Cerebellar cortex (tissue), 1 donor: ENCODE data around the gene MYL12B.
"Not testable (repeated sequence)": the region's sequence is repeated elsewhere in the genome, so short reads cannot be mapped to it uniquely, and the experiment has no call there.

Experiments
- DNase-seq: peaks from one replicate; pipeline ENCODE4 v3.0.0-alpha.2; 2015; ENCODE audit warnings: low spot score

The MYL12B gene

DNA sequence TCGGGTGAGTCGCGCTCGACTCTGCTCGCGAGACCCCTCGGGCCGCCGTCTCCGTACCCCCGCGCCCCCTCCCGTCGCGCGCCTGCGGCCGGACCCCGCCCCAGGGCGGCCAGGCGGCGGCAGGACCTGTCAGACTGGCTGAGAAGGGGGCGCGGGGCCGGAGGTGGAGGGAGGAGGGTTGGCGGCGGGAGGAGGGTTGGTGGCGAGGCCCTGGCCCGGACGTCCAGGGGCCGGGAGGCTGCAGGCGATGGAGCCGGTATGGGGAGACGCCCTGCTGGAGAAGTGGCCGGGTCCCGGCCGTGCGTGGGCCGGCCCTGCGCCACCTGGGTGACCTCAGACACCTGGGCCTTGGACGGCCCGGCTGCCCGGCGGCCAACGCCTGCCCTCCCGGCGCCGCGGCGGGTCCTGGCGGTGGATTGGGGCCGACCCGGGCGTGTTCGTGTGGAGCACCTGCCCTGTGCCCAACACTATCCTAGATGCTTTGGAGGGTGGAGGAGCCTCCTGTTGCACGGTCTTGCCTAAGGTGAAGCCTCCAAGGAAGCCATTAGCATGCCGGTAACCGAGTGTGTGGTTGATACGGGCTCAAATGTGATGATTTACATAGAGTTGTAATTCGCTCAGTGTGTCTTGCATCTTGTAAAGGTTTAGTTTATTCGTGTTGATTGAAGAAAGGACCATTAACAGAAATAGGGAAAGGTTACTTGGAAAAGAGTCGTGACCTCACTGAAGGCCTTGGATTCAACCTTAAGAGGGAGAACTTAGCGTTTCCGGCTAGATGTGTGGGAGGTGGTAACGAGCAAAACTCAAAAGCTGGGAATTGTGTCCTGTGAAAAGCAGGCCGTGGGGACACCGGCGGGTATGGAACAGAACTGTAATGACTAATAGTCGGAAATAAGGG lies 550 bp downstream of the MYL12B start:
- DNase-seq: no peak

DNA sequence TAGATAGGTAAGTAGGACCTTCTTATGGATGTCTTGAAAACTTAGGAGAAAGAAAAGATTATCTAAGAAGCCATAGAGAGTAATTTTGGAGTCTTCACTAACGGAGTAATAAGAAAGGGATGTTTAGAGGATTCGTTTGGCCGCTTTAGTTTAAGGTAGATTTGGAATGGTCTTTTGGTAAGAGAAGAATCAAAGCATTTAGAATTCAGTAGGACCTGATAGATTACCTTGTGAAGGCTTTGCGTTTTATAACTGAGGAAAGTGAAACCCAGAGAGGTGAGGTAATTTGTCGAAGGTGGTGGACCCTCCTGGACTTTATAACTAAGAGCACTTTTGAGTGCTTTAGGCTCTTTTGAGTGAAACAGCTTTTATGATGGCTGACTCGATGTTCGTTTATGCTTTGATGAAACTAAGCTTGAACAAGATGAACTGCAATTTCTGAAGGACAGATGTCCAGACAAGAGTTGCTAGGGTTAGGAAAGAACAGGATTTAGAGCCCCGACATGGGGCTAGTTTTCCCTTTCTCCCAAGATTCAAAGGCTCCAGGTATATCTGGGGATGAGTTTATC lies 1.3 kb downstream of the MYL12B start:
- no peak for DNase-seq

DNA sequence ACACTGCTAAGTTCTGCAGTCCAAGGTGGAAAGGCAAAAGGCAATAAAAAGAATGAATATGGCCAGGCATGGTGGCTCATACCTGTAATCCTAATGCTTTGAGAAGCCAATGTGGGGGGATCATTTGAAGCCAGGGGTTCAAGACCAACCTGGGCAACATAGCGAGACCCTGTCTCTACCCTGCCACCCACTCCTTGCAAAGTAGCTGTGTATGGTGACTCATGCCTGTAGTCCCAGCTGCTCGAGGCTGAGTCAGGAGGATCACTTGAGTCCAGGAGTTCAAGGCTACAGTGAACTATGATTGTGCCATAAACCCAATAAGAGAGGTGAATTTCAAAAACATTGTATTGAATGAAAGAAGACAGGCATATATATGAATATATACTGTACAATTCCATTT lies 2.4 kb downstream of the MYL12B start:
- DNase-seq: no peak

DNA sequence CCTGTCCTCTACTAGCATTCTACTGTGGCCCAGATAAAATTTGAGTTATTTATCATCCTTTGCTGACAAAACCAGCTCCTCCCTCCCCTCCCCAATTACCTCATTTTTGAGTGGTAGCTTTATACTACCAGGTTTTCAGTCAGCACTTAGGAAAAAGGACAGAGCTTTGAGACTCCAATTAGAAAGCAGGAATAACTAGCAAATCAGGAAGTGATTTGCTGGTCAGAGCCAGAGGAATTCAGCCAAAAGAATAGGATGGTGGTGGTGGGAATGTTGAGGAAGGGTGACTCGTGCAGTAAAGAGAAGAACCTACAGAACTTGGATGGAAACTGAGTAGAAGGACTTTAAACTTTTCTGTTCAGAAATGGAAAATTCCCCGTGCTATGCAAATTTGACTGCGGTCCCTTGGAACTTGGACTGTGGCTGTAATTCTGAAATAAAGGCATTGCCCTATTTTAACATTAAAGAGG lies 3.7 kb downstream of the MYL12B start:
- DNase-seq: no peak

DNA sequence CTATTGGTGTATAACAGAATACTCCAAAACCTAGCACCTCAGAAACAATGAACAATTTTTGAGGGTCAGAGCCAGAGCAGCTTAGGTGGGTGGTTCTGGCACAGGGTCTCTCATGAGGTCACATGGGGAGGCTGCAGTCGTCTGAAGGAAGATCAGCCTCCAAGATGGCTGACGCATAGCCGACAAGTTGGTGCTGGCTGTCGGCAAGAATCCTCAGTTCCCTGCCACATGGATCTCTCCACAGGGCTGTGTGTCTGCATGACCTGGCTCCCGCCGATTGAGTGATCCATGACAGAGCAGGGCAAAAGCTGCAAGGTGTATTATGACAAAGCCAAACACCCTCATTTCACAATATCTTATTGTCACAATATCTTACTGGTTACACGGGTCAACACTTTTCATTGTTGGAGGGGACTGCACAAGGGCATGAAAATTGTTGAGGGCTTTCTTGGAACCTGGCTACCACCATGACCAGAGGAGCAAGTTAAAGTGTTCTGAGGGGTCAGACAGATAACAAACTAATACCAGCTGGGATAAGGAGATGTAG lies 4.2 kb downstream of the MYL12B start:
- no peak for DNase-seq

DNA sequence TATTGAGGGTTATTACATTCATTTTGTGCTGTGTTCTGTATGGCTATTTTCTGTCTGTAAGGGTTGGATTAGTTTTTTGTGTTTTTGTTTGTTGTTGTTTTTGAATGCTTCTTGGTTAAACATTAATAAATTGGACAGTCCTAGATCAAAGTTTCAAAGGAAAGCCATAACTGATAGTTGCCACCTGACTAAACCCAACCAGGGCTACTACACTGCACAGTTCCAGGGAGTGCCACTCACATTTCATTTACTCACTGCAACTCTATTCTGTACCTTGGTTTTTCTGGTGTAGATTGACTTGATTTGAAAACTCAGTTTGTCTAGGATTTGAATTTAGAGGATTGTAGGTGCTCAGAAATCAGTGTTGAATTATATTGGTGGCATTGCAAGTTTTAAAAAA lies 6.4 kb downstream of the MYL12B start:
- no peak for DNase-seq

DNA sequence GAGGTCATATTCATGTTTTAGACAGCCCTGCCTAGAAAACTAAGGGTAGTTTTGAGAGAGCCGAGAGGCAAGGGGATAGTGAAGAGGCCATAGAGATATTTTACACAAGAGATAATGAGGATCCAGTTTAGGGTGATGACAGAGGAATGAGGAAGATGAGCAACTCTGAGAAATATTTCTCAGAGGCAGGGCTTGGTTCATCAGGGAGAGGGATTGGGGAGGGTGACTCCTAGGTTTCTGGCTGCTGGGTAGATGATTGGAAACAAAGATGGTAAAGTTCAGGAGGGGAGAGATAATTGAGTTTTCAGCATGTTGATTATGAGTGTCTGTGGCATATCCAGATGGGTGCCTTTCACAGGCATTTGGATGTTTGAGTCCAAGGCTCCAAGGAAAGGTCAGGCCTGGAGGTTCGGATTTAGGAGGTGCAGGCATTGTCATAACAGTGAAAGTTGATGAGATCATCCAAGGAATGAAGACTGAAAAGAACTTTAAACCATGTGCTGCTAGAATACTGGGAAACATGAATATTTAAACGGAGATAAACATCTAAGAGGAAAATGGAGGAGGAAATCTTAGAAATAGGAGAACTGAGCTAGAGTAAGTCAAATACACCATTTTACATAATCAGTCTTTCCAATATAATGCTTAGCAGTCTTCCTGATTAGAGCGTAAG lies 7.4 kb downstream of the MYL12B start:
- no peak for DNase-seq

DNA sequence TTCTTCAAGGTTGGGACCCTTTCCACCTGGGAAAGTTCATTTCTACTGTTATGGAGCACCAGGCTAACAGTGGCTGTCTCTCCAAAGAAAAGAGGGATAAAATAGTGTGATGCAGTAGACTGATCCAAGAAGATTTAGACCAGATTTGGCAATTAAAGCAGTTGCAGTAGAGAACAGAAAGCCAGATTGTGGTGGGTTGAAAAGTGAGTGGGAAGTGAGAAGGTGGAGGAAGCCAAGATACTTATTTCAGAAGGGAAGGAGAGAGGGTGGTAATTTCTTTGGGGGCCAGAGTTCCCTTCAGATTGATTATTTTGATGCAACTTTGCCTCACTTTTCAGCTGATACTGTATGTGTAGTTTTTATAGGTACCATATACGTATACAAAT lies 8.0 kb downstream of the MYL12B start:
- no peak for DNase-seq

DNA sequence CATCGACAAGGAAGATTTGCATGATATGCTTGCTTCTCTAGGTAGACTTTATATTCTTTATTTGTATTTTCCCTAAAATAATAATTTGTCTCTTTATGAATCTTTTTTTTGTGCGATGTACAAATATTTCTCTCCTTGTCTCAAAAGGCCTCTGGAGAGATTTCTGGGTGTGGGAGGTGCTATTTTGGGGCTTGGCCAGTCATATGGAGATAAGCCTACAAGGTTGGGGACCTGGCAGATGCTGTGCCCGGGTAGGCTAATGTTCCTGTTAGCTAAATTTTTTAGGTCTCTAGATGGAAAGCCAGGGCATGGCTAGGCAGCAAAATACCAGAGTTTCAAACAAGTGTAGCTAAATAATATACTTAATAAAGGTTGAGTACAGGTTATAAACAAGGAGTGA lies 11.1 kb downstream of the MYL12B start:
- DNase-seq: no peak

DNA sequence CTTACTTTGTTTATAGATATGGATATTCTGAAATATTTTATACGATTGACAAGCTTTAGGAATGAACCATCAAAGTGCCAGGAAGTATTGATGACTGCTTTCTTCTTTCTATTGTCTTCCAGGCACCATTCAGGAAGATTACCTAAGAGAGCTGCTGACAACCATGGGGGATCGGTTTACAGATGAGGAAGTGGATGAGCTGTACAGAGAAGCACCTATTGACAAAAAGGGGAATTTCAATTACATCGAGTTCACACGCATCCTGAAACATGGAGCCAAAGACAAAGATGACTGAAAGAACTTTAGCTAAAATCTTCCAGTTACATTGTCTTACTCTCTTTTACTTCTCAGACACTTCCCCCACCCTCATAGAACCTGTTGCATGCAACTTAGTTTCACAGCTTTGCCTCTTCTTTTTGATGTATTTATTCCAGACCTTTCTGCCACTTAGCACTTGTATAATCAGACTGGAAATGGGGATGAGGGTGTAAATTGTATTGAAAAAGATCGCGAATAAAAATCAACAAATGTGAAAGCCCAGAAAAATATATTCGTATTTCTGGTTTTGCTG lies 15.8 kb downstream of the MYL12B start:
- not testable (repeated sequence) for DNase-seq

DNA sequence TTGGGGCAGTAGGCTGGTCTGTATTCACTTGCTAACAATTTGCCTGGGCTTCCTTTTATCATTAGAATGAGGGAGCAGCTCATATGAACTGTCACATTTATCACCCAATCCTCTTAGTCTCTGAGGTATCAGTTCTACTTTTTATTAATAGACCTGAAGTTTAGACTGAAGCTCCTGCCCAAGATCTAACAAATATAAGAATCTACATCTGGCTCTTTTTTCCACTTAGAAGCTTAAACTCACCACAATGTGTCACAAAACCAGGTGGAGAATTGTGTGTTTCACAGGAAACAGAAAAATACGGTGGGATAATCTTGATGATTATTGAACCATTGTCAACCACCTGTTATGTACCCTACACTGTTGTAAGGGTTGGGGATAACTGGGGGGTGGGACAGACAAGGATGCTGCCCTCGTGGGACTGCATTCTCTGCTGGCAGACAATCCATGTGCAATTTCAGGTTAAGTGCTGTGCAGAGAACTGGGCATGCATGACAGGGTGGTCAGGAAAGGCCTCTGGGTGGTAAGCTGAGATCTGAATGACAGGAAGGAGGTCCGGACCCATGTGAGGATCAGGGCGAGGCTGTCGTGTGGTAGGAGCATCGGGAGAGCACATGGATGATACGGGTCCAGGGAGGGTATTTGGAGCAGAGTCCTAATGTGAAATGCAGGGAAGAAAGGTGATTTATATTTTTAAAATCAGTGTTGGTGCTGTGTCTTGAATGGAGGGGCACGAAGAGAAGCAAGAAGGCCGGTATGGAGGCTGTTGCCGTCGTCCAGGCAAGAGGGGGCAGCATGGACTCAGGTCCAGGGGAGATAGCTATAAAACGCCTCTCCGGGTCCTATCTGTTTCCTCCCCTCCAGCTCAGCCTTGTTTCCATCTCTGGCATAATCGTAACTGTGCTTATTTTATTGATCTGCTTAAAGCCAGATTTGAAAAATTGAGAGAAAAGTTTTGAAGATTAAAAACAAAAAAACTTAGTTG lies 17.6 kb downstream of the MYL12B start:
- no peak for DNase-seq

DNA sequence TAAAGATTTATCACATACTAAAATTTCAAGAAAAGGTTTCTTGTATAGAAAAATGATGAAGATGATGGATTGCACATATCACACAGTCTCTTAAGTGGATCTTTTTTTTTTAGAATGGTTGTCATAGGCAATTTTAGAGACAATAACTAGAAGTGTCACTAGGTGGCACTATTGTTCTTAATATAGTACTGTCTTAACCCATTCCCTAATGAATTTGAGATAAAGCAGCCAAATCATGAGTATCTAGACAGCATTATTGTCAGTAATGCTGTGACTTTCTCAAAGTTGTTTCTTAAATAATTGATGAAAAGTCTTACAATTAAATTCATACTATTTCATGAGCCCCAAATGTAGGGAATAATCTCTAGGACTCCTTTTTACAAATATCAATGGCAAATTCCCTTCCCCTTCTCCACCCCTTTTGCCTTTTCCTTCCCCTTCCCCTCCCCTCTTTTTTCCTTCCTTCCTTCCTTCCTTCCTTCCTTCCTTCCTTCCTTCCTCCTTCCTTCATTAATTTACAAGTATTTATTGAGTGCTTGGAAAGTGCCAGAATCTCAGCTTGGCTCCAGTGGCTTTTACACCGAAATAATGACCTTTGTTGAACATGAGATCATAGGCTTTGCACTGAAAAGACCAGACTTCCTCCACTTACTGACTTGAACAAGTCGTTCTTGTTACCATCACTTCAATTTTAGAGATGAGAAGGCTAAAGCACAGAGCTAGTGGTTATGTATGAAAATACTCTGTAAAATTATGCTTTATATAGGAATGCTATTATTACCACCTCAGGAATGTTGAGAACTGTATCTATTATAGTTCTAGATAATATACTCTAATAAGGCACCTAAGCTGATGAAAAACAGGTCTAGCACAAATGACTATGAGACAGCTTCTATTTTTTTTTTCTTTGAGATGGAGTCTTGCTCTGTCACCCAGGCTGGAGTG lies 19.8 kb downstream of the MYL12B start:
- DNase-seq: peak; percentile 93

DNA sequence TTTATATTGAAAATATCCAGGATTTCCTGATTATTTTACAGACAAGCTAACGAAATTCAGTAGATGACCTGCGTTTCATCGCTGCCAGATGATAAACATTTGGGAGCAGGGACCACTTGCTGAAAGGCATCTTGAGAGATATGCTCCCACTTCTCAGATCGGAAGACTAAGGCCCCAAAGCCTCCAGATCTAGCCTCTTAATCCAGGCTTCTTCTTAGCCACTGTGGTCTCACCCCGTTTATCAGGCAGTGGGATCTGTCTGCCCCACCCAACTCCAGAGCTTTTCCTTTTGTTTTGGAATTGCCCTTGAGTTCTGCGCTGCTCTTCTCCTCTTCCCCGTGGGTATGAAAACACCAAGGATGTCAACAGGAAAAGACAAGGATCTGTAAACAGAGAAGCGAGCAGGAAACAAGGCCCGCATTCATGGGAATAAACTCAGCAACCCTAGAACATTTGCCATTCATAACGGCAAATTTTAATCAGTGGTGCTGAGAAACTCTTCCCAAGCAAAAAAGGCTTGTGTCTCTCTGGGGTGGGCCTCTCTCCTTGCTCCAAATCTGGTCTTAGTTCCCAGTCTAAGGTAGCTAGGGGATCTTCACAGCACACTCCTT lies 21.4 kb downstream of the MYL12B start:
- no peak for DNase-seq

DNA sequence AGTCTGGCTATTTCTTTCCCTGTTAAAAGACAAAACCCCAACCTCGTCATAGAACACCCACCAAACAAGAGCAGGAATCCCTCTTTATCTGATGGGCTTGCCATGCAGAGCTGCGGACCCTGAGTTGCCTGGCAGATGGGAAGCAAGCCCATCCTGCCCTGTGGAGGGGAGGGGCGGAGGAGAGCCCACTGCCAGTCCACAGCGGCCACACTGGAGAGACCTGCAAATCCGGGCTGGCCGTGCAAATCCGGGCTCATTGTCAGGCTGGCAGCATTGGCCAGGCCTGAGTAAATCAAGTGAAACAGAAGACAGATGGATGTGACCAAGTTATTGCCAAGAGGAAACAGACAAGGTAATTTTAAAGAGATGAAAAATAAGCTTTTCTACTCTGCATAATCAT lies 22.0 kb downstream of the MYL12B start:
- peak; percentile 94 for DNase-seq

DNA sequence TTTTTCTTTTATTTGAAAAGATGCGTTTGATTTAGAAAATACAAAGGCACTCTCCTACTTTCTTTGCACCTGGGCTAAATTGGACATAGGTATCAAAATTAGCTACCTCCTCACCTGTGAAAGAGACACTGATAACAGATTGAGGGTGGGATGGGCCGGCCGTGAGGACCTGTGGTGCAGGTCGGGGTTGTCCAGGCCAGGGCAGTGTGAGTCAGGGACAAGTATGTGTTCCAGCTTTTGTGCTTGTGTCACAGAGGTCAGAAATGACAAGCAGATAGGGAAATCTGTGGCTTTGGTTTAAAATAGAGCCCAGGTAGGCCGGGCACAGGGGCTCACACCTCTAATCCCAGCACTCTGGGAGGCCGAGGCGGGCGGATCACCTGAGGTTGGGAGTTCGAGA lies 22.6 kb downstream of the MYL12B start:
- DNase-seq: no peak

DNA sequence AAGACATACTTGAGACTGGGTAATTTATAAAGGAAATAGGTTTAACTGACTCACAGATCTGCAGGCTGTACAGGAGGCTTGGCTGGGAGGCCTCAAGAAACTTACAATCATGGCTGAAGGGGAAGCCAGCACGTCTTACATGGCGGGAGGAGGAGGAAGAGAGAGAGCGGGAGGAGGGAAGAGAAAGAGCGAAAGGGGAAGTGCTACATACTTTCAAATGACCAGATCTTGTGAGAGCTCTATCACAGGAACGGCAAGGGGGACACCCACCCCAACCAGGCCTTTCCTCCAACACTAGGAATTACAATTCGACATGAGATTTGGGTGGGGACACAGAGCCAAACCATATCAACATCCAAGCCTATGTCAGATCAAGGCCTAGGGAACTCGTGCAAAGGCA lies 24.2 kb downstream of the MYL12B start:
- DNase-seq: no peak

DNA sequence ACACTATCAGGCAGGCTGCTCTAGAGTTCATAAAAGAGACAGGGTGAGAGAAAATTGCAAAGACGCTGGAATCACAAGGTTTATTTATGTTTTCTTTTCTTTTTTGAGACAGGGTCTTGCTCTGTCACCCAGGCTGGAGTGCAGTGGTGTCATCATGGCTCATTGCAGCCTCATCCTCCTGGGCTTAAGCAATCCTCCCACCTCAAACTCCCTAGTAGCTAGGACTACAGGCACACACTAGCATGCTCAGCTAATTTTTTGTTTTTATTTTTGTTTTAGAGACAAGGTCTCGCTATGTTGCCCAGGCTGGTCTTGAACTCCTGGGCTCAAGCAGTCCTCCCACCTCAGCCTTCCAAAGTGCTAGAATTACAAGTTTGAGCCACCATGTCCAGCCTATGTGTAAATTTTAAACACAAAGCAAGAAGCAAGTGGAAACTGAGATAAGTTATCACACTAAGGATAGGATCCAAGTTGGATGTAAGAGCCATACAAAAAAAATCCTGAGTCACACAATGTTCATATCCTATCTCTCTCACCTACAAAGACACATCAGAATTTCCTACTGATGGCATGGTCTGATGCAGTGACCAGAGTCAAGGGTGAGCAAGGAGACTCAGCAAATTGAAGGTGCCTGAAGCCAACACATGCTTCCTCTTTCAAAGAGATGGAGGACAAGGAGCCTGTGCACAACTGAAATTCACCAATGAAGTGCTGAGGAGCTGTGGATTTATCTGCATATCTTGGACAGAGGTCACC lies 31.4 kb downstream of the MYL12B start:
- DNase-seq: no peak

DNA sequence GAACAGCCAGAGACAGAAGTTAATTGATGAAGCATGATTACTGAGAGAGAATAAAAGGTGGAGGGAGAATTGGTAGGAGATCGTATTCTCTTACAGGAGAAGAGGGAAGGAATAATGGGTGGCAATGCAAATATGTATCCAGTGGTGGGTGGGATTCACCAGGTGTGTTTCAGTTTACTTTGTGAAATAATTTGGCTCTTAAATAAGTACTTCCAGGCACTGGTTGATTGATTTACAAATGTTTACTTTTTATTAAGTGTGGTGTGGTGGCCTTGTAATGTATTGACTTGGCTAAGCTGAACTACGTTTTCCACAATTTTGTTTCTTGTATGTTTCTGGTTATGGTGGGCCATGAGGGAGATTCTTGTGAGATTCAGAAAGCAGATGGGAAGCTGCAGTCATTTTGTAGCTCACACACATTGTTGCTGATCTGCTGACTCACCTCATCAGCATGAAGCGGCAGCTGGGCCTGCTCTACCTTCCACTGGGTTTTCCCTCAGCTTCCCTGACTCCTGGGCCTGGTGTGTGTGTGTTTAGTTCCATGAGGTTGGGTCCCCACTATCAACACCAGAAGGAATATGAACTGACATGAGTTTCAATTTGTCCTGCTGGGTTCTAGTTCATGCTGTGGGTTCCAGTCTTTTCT lies 32.6 kb downstream of the MYL12B start:
- no peak for DNase-seq
